Raji (cell line): ENCODE data around the gene SEPTIN12.
A peak's percentile ranks its signal among the peaks of the same experiment; 100 is the strongest.

ENCODE experiments used
- POLR2A ChIP-seq: IDR thresholded peaks from 2 replicates; pipeline ENCODE4 v1.6.1; 2011; ENCODE audit warnings: low read depth, low read length, control low read depth; ENCODE audit not compliant: insufficient read depth

Gene SEPTIN12

DNA sequence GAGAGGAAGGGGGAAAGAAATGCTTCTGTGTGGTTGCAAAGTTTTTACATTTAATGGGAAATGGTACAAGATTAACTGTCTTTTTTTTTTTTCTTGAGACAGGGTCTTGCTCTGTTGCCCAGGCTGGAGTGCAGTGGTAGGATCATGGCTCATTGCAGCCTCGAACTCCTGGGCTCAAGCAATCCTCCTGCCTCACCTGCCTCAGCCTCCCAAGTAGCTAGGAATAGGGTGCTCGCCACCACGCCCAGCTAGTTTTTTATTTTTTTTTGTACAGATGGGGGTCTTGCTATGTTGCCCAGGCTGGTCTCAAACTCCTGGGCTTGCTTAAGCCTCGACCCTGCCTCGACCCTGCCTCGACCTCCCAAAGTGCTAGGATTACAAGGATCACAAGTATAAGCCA, 18.1 kb upstream of the SEPTIN12 start:
- no peak for TF ChIP-seq POLR2A

DNA sequence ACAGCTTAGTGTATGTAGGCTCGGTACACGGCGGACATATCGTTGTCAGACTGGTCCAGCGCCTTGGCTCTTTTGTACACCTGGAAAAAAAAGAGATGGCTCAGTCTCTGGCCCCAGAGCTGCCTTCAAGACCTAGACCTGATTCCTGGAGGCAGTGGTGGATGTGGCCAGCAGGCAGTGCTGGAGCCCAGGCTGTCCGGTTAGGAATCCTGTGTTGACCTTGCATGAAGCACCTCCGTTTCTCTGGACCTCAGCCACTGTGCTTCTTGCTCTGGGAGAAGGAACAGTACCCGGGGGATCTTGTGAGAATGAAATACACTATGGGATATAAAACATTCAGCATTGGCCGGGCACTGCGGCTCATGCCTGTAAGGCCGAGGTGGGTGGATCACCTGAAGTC, 17.1 kb upstream of the SEPTIN12 start:
- no peak for TF ChIP-seq POLR2A

DNA sequence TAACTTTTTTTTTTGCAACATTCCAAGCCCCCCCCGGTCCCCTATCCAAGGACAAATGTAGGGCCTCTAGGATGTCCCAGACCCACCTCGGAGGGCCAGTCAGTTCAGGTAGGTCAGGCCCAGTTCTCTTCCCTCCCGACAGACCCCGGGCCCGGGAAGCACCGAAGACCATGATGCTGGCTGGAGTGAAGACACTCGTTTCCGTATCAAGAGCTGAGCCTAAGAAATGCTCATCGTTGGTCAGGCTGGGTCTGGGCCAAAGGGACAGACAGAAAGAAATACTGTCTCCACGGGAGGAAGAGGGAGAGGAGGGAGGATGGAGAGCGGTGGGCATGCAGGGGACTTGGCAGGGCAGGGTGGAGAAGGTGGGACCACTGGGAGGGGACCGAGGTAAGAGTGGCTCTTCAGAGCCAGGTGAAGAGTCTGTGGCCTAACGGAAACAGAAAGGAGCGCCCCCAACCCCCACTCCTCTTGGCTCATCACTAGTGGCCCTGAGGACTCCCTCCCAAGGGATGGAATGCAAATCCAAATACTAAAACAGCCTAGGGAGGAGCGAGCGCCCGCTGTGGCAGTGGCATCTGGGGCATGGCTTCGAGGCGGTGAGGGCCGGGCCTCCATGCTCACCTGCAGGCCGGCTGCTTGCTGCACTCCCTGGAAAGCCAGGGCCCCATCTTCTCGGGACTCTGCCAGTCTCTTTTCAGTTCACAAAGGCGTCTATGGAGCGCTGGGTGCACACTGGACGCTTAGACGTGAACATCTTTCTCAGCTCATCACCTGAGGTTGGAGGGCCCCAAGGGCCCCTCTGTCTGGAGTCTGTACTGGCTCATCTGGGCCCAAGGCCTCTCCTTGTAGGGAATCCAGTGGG, 16.0 kb upstream of the SEPTIN12 start:
- no peak for TF ChIP-seq POLR2A

DNA sequence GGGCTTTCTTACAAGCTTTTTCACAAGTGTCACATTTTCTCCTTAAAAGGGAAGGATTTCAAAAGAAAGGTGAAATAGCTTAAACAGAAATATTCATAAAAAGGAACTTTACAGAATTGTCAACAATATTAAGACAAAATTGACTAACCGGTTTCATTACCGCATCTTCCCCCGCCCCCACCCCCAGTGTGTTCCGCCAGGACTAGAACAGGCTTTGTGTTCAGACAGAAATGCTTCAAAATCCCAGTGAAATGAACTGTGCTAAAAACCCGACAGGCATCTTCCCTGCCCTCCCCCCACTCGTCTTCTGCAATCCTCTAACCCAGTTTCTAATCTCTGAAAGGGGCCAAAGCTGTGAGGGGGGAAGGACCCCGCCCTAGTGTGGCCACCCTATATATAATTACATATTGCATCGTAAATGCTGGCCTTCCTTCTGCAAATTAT, 15.3 kb upstream of the SEPTIN12 start:
- no peak for TF ChIP-seq POLR2A

DNA sequence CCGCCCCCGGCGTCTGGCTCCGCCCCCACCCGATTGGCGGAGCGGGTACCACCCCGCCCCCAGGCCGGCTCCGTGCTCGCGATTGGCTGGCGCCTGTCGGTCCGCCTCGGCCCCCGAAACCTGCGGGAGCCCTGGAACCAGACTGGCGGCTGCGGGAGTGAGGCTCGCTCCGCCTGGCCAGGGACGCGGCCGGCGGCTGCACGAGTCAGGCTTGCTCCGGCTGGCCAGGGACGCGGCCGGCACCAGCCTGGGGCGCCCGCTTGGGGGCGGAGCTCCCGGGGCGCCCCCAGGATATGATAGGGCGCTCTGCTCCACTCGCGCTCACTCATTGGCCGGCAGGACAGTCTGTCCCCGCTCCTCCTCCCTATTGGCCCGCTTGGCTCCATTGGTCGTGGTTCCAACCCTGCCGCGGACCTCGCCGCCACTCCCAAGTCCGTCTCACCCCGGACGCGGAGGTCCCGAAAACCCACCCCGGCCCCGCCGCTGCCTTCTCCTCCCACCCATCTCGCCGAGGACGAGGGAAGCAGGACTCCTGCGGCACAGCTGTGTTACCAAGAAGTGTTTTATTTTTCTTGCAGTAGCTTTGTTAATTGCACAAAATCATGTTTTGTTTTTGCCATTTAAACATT, 14.6 kb upstream of the SEPTIN12 start:
- no peak for TF ChIP-seq POLR2A

DNA sequence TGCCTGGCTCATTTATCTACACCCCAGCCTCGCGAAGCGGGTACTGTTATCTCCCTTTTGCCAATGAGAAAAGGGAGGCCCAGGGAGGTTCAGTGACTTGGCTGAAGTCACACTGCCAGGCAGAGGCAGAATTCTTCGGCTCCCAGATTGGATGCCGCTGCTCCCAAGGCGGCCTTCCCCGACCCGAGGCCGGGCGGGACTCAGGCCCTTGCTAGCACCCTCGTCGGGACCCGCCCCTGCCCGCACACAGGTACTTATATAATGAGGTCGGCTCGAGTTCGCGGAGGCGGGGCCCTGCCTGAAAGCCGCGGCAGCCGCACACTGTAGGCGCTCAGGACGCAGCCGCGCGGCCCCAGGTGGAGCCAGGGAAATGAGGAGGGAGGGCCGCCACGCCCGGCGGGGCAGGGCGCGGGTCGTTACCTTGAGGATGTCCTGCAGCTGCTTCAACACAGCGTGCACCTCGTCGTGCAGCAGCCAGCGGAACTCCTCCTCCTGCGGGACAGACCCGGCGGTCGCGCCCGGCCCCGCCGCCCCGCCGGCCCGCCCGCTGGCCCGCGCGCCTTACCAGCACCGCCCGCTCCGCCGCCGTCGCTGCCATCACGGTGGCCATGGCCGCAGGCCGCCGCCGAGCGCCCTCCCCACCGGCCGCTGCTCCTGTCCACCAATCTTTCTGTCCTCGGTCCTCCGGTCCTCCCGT, 14.0 kb upstream of the SEPTIN12 start, which contains the start of gene ROGDI:
Gene ROGDI (minus strand): TSS at position 672 of the 697 bp plus-strand sequence. CDS start 62 bp downstream, at position 610.
- TF ChIP-seq POLR2A = peak; percentile 75

DNA sequence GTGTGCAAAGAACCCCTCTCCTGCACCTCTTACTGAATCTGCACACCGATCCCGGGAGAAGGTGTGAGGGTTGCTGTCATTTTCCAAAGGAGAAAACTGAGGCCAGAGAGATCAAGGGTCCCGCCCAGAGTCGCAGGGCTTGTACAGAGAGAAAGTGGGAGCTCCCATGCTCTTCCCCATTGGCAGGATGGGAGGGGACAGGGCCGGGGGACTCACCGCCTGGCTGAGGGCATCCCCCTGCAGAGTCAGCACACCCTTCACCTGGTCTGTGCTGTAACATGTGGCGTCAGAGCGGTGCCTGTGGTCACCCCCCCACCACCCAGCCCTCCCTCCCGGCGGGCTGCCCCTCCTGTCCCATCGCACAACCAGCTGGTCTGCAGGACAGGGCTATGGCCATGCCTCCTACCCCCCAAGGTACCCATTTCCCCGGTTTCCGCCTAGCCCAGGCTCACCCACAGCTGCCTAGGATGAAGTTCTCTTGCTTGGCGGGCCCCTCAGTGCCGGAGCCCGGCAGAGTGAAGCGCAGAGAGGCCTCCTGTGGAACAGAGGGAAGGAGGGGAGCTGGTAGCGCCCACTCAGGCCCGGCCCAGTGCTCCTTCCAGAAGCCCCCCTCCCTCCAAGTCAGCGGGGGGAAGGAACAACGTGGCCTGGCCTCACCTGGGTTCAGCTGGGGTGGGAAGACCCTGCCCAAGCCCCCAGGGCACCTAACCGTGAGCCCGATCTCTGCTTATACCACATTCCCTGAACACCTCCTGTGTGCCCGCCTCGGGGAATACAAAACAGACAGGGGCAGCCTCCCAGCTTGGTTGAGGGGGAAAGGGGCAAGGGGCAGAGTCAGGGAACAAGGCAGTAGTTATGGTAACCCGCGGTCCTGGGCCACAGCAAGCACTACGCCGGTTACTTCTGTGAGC, 13.2 kb upstream of the SEPTIN12 start:
- TF ChIP-seq POLR2A = no peak

DNA sequence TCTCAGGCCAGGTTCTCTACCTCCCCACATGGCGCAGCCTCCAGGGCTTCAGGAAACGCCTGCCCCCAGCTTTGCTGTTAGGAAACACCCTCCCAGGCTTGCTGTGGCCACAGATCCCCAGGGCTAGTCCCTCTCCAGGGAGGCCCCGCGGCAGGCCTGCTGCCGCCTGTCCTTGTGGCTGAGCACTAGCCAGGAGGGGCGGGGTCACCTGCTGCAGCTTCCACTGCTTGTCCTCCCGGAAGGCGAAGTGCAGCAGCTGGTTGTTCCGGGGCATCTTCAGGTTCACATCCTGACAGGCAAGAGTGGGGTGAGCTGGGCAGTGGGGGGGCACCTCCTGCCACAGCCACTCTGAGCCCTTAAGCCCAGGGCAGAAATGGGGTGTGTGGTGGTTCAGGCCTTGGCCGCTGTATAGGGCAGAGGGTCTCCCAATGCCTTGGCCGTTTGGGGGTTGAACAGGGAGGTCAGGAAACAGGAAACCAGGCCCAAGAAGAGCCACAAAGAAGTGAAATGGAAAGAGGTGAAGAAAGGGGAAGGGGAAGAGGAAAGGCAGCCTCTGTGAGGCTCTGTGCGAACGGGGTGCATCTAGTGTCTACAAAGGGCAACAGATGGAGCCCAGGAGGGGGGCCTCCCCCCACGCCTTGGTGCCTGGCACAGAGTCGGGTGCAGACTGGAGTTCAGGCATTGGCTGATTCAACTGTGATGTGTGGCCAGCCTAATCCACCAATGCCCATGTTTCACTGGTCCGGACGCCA, 12.3 kb upstream of the SEPTIN12 start:
- no peak for TF ChIP-seq POLR2A

DNA sequence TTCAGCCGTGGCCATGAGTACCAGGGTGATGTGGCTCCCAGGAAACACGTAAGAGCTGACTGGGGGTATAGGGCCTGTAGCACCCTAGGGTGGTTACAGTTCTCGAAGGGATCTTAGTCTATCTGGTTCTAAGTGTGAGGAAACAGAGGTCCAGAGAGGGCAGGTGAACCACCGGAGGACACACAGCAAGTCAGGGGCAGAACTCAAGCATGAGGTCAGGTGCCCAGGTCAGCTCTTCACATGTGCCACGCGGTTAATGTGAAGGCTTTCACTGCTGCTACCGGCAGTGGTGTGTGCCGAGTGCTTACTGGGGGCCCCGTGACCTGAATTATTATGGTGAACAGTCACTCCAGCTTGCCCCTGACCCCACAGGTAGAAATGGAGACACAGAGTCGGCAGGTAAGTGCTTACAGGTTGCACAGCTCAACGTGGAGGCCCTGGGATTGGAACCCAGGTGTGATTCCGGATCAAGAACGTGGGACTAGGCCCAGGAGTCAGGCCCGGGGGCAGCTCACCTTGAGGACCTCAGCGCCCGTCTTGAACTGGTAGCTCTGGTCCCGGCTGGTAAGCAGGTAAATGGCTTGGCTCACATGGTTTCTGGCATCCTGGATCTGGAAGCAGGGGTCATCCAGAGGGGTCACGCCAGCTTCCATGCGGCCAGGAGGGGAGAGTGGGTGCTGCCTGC, 11.2 kb upstream of the SEPTIN12 start:
- TF ChIP-seq POLR2A = no peak

DNA sequence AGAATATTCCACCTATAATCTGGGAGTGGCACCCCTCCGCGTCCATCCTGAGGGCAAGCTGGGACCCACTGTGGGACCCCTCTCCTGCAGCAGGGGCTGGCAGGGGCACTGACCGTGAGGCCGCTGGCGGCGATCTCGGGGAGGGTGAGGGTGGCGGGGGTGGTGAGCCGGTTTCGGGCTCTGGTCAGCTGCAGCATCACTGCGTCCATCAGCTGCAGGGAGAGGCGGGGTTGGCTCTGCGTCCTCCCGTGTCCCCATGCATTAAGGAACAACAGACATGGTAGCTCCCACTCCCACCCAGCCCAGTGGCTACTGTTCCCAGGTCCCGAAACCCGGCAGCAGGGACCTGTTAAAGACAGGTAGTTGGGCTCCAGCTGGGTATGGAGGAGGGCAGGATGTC, 10.3 kb upstream of the SEPTIN12 start:
- TF ChIP-seq POLR2A = no peak

DNA sequence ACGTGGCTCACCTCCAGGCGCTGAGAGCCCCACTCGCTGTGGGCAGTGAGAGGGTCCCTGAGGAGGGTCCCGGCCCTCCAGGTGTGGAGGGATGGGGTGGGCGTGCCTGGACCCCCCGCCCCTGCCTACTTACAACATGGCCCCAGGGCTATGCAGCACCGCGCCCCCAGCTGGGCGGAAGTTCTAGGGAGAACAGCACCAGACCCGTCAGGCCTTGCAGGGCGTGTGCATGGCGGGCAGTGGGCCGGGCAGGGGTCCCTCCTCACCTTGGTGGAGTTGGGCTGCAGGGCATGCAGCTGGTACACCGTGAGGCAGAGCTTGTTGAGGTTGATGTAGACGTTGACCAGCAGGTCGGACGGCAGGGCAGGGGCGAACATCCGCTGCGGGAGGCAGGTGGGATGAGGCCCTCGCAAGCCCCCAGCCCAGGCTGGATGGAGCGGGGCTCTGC, 9.7 kb upstream of the SEPTIN12 start:
- no peak for TF ChIP-seq POLR2A

DNA sequence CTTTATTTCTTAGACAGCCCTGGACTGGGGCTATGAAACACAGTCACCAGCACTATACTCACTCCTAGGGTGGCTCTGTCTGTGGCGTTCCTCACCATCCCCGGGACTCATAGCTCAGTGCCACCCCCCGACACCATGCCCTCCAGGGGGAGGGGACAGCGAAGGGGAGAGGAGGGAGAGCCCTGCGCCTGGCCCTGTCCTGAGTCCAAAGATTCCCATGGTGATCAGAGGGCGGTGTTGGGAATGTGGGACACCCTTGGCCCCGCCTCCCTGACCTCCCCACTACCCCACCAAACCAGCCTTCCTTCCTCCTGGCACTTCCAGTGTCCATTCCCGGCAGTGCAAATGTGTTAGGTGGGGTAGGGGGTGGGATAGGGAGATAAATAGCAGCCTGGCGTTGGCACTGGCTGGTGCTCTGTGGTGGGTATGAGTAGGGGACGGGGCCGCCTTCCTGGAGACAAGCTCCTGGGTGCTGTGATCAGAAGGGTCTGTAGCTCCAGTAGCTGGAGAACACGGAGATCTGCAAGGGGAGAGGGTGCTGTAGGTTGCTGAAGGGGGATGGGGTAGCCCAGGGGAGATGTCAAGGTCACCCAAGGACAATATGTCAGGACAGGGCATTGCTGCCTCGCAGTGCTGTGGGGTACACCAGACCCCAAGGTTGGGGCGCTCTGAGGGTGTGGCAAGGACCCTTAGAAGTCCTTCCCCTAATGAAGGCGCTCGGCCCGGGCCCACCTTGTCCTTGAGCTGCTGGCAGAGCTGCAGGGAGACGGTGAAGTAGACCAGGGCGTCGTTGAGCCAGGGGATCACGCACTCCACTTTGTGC, 9.0 kb upstream of the SEPTIN12 start:
- no peak for TF ChIP-seq POLR2A
